GM18526 (cell line): ENCODE measurements around the gene EFHC2.

ENCODE experiments used
- POLR2A ChIP-seq: IDR thresholded peaks from 3 replicates; pipeline ENCODE4 v1.6.1; 2011; ENCODE audit not compliant: insufficient read length; ENCODE audit errors: extremely low read depth

The EFHC2 gene

GRCh38 chrX:44202596-44202995 lies 140.9 kb downstream of the EFHC2 start:
- TF ChIP-seq POLR2A = no peak

GRCh38 chrX:44189116-44189515 lies 154.4 kb downstream of the EFHC2 start:
- no peak for TF ChIP-seq POLR2A

- TF ChIP-seq POLR2A = no peak
Observed at GRCh38 chrX:44183329-44183728, 160.1 kb downstream of the EFHC2 start.

GRCh38 chrX:44178274-44179053 lies 165.0 kb downstream of the EFHC2 start:
- TF ChIP-seq POLR2A = no peak

- no peak for TF ChIP-seq POLR2A
Observed at GRCh38 chrX:44175455-44175854, 168.0 kb downstream of the EFHC2 start.

GRCh38 chrX:44174061-44174460 lies 169.4 kb downstream of the EFHC2 start:
- TF ChIP-seq POLR2A = no peak

- no peak for TF ChIP-seq POLR2A
Observed at GRCh38 chrX:44173219-44173618, 170.3 kb downstream of the EFHC2 start.

GRCh38 chrX:44167116-44167515 lies 176.4 kb downstream of the EFHC2 start:
- TF ChIP-seq POLR2A = no peak

- no peak for TF ChIP-seq POLR2A
Observed at GRCh38 chrX:44162964-44163475, 180.5 kb downstream of the EFHC2 start.

- TF ChIP-seq POLR2A = no peak
Observed at GRCh38 chrX:44157858-44158257, 185.6 kb downstream of the EFHC2 start.

GRCh38 chrX:44157283-44157682 lies 186.2 kb downstream of the EFHC2 start:
- TF ChIP-seq POLR2A = no peak

GRCh38 chrX:44156726-44157125 lies 186.7 kb downstream of the EFHC2 start:
- TF ChIP-seq POLR2A = no peak

- no peak for TF ChIP-seq POLR2A
Observed at GRCh38 chrX:44155126-44155525, 188.3 kb downstream of the EFHC2 start.

- TF ChIP-seq POLR2A = no peak
Observed at GRCh38 chrX:44152852-44153251, 190.6 kb downstream of the EFHC2 start.

- no peak for TF ChIP-seq POLR2A
Observed at GRCh38 chrX:44147130-44147529, 196.3 kb downstream of the EFHC2 start.

- TF ChIP-seq POLR2A = no peak
Observed at GRCh38 chrX:44144177-44144945, 199.1 kb downstream of the EFHC2 start.

GRCh38 chrX:44143061-44143602 lies 200.3 kb downstream of the EFHC2 start:
- no peak for TF ChIP-seq POLR2A

- TF ChIP-seq POLR2A = no peak
Observed at GRCh38 chrX:44130189-44130588, 213.3 kb downstream of the EFHC2 start.
